Small intestine (tissue), 7 donors: ENCODE results near the gene RIMBP2. TPM values are rescaled to one million over a fixed set of nuclear protein-coding genes. Genes with fewer than 3 reads are reported as not detected.

Experiments used
- DNase-seq, 2 donors: peaks; one replicate each; pipeline versions ENCODE4 v3.0.0 to v3.0.0-alpha.2; 2013
- FAIRE-seq: peaks from 2 replicates; lab custom pipeline; 2012; peaks lifted over from hg19 to GRCh38; lab: Jason Lieb, UNC
- H3K27ac ChIP-seq, 3 donors: one replicate each; pipeline ENCODE4 v1.5.1; 2013; ENCODE audit warnings: low read length in 2 of 3, mild to moderate bottlenecking in 2 of 3, control low read depth in 1 of 3, inconsistent platforms in 1 of 3, low read depth in 1 of 3, moderate library complexity in 1 of 3
- H3K27me3 ChIP-seq, 3 donors: one replicate each; pipeline ENCODE4 v1.6.1; 2013; ENCODE audit warnings: low read length in 3 of 3, inconsistent platforms in 1 of 3; ENCODE audit not compliant: control insufficient read depth in 3 of 3, insufficient read depth in 3 of 3
- H3K36me3 ChIP-seq, 3 donors: one replicate each; pipeline ENCODE4 v1.6.1; 2013; ENCODE audit warnings: low read length in 3 of 3, inconsistent platforms in 1 of 3, low read depth in 1 of 3, mild to moderate bottlenecking in 1 of 3, moderate library complexity in 1 of 3; ENCODE audit not compliant: control insufficient read depth in 3 of 3, insufficient read depth in 2 of 3
- H3K4me1 ChIP-seq, 3 donors: one replicate each; pipeline ENCODE4 v1.6.1; 2013; ENCODE audit warnings: low read length in 2 of 3, inconsistent platforms in 1 of 3, low read depth in 1 of 3, mild to moderate bottlenecking in 1 of 3, moderate library complexity in 1 of 3; ENCODE audit not compliant: control insufficient read depth in 3 of 3, insufficient read depth in 2 of 3
- H3K4me3 ChIP-seq, 3 donors: one replicate each; pipeline ENCODE4 v1.5.1; 2013; ENCODE audit warnings: low read length in 3 of 3, control low read depth in 1 of 3, inconsistent platforms in 1 of 3, low read depth in 1 of 3, mild to moderate bottlenecking in 1 of 3, moderate library complexity in 1 of 3
- H3K9me3 ChIP-seq, 2 donors: one replicate each; pipeline ENCODE4 v1.6.1; 2013; ENCODE audit warnings: low read depth in 1 of 2, low read length in 1 of 2; ENCODE audit not compliant: control insufficient read depth in 2 of 2, insufficient read depth in 1 of 2
- WGBS, 3 donors: extraction: QIAGEN DNeasy Blood & Tissue Kit; methylation state at CpG; one replicate each; pipeline ENCODE4 v1.1.7; 2013; 5-methylcytosine and 5-hydroxymethylcytosine counted together
- polyA plus RNA-seq, 4 donors: library from polyadenylated mRNA; stranded (reverse) in 3 of 4; unstranded in 1 of 4; fragments of 200-250 nt in 3 of 4; fragments of 120-200 nt in 1 of 4; gene quantifications; one replicate each; pipeline versions ENCODE4 v1.2.1 to v1.2.3, GENCODE V29; 2013
- donor health status: healthy with polysubstance abuse.
- donor health status: control.
- donor health status: control.
- donor health status: Bipolar disorder and iron deficiency.
- donor health status: healthy.

RIMBP2 gene
- polyA plus RNA-seq, 4 donors, result 0.22 to 12.2 (median 2.3) TPM

- no peak overlapping the region for H3K4me3 ChIP-seq
- H3K27me3 ChIP-seq, result no peaks in the 10 kb centered on the region
- no peak overlapping the region for H3K27ac ChIP-seq
- H3K4me1 ChIP-seq, result no peaks in the 10 kb centered on the region
- H3K36me3 ChIP-seq, result no peaks in the 10 kb centered on the region
- no peaks in the 10 kb centered on the region for H3K9me3 ChIP-seq
- 93 to 97% (median 93%) methylated on average over 15 of the region's 15 CpGs for WGBS, 3 donors
- FAIRE-seq (no peak), DNase-seq (no peak)
Observed at GRCh38 chr12:130675791-130676190, 40.3 kb downstream of the RIMBP2 start.

GRCh38 chr12:130675121-130675520, 41.0 kb downstream of the RIMBP2 start:
- no peaks in the 10 kb centered on the region for H3K27me3 ChIP-seq
- 93 to 98% (median 94%) methylated on average over 13 to 16 of the region's 16 CpGs for WGBS, 3 donors
- no peaks in the 10 kb centered on the region for H3K9me3 ChIP-seq
- H3K36me3 ChIP-seq, result no peaks in the 10 kb centered on the region
- H3K27ac ChIP-seq, result no peak overlapping the region
- DNase-seq, result no peak
- no peak overlapping the region for H3K4me3 ChIP-seq
- FAIRE-seq, result no peak
- no peaks in the 10 kb centered on the region for H3K4me1 ChIP-seq

- Histone ChIP-seq H3K27ac (no peak overlapping the region), H3K36me3 (no peaks in the 10 kb centered on the region), H3K27me3 (no peaks in the 10 kb centered on the region), H3K9me3 (no peaks in the 10 kb centered on the region), H3K4me3 (no peak overlapping the region), H3K4me1 (no peaks in the 10 kb centered on the region)
- no peak for FAIRE-seq
- WGBS, 3 donors, result 86 to 93% (median 88%) methylated on average over 24 of the region's 24 CpGs
- DNase-seq, result no peak
Observed at GRCh38 chr12:130674676-130675075, 41.4 kb downstream of the RIMBP2 start.

- 72 to 73% (median 72%) methylated on average over 17 of the region's 17 CpGs for WGBS, 3 donors
- H3K36me3 ChIP-seq, result no peaks in the 10 kb centered on the region
- no peak for DNase-seq
- peaks cover 0 to 3% of the 10 kb centered on the region in 2 donors for H3K9me3 ChIP-seq
- H3K4me1 ChIP-seq, result no peaks in the 10 kb centered on the region
- no peak for FAIRE-seq
- no peak overlapping the region for H3K4me3 ChIP-seq
- H3K27ac ChIP-seq, result no peak overlapping the region
- no peaks in the 10 kb centered on the region for H3K27me3 ChIP-seq
Observed at GRCh38 chr12:130673036-130673705, 42.9 kb downstream of the RIMBP2 start.

GRCh38 chr12:130672089-130672820, 43.8 kb downstream of the RIMBP2 start:
- Histone ChIP-seq H3K9me3 (peaks cover 0 to 12% of the 10 kb centered on the region in 2 donors), H3K36me3 (no peaks in the 10 kb centered on the region), H3K27ac (no peak overlapping the region), H3K4me1 (no peaks in the 10 kb centered on the region), H3K4me3 (no peak overlapping the region), H3K27me3 (no peaks in the 10 kb centered on the region)
- DNase-seq (no peak), FAIRE-seq (no peak)
- WGBS, 3 donors, result 70 to 73% (median 71%) methylated on average over 15 of the region's 15 CpGs

GRCh38 chr12:130671556-130671955, 44.5 kb downstream of the RIMBP2 start:
- no peak overlapping the region for H3K4me3 ChIP-seq
- no peak for DNase-seq
- no peak for FAIRE-seq
- no peaks in the 10 kb centered on the region for H3K36me3 ChIP-seq
- no peak overlapping the region for H3K27ac ChIP-seq
- no peaks in the 10 kb centered on the region for H3K4me1 ChIP-seq
- H3K9me3 ChIP-seq, result peaks cover 0 to 13% of the 10 kb centered on the region in 2 donors
- no peaks in the 10 kb centered on the region for H3K27me3 ChIP-seq
- WGBS, 3 donors, result 73 to 89% (median 87%) methylated on average over 5 of the region's 5 CpGs

GRCh38 chr12:130669797-130670196, 46.3 kb downstream of the RIMBP2 start:
- no peak overlapping the region for H3K27ac ChIP-seq
- no peak for DNase-seq
- H3K27me3 ChIP-seq, result no peaks in the 10 kb centered on the region
- no peak overlapping the region for H3K4me3 ChIP-seq
- H3K9me3 ChIP-seq, result peaks cover 0 to 13% of the 10 kb centered on the region in 2 donors
- no peak for FAIRE-seq
- H3K4me1 ChIP-seq, result no peaks in the 10 kb centered on the region
- 76 to 85% (median 78%) methylated on average over 8 of the region's 8 CpGs for WGBS, 3 donors
- no peaks in the 10 kb centered on the region for H3K36me3 ChIP-seq

- H3K9me3 ChIP-seq, result peaks cover 0 to 13% of the 10 kb centered on the region in 2 donors
- WGBS, 3 donors, result 71 to 74% (median 73%) methylated on average over 10 of the region's 10 CpGs
- H3K27ac ChIP-seq, result no peak overlapping the region
- no peak overlapping the region for H3K4me3 ChIP-seq
- H3K36me3 ChIP-seq, result no peaks in the 10 kb centered on the region
- H3K4me1 ChIP-seq, result no peaks in the 10 kb centered on the region
- no peaks in the 10 kb centered on the region for H3K27me3 ChIP-seq
- DNase-seq, result no peak
- no peak for FAIRE-seq
Observed at GRCh38 chr12:130669205-130669557, 46.9 kb downstream of the RIMBP2 start.
